ENCODE measurements around the gene SLC41A2. TPM values are rescaled to one million over a fixed set of nuclear protein-coding genes. Genes with fewer than 3 reads are reported as not detected.

SLC41A2 gene
- total RNA-seq, 6 experiments from 2014 or later, result 64.1 to 115 (median 99.2) TPM

- intact Hi-C loops (cut with DNase I), result no loop called here
- no peak for DNase-seq
- TF ChIP-seq CTCF (IDR thresholded peaks at IDR 0.05), result no peak
- no peak for TF ChIP-seq POLR2A (IDR thresholded peaks at IDR 0.05)
- Histone ChIP-seq H3K4me1 (no peaks in the 10 kb centered on the region), H3K9me3 (no peaks in the 10 kb centered on the region), H3K27me3 (no peaks in the 10 kb centered on the region), H3K27ac (no peak overlapping the region), H3K36me3 (no peaks in the 10 kb centered on the region), H3K4me3 (no peak overlapping the region)
- 22% methylated on average over 3 of the region's 3 CpGs for WGBS (ENCODE audit: insufficient coverage, low coverage, low lambda C conversion rate, missing lambda C conversion rate)
- ATAC-seq, result peak in 1 of 4 donors; percentile 62
Measured at GRCh38 chr12:104969343-104969742, 11.3 kb upstream of the SLC41A2 start.

- Histone ChIP-seq H3K9me3 (no peaks in the 10 kb centered on the region), H3K4me1 (no peaks in the 10 kb centered on the region), H3K27ac (no peak overlapping the region), H3K27me3 (no peaks in the 10 kb centered on the region), H3K4me3 (no peak overlapping the region), H3K36me3 (no peaks in the 10 kb centered on the region)
- TF ChIP-seq CTCF (IDR thresholded peaks at IDR 0.05), result no peak
- TF ChIP-seq POLR2A (IDR thresholded peaks at IDR 0.05), result no peak
- intact Hi-C loops (cut with DNase I), result no loop called here
- DNase-seq, result no peak
- WGBS (ENCODE audit: insufficient coverage, low coverage, low lambda C conversion rate, missing lambda C conversion rate), result 90% methylated on average over 4 of the region's 4 CpGs
- no peak for ATAC-seq
Measured at GRCh38 chr12:104966677-104967076, 8.6 kb upstream of the SLC41A2 start.

- no peak for ATAC-seq
- no peaks in the 10 kb centered on the region for H3K9me3 ChIP-seq
- WGBS (ENCODE audit: insufficient coverage, low coverage, low lambda C conversion rate, missing lambda C conversion rate), result 22% methylated on average over 2 of the region's 2 CpGs
- no peaks in the 10 kb centered on the region for H3K27me3 ChIP-seq
- TF ChIP-seq CTCF (IDR thresholded peaks at IDR 0.05) (no peak), POLR2A (IDR thresholded peaks at IDR 0.05) (no peak)
- no peaks in the 10 kb centered on the region for H3K36me3 ChIP-seq
- no peak overlapping the region for H3K27ac ChIP-seq
- intact Hi-C loops (cut with DNase I), result no loop called here
- H3K4me1 ChIP-seq, result peaks cover 0 to 1% (median under 1%) of the 10 kb centered on the region in 4 donors
- DNase-seq, result no peak
- no peak overlapping the region for H3K4me3 ChIP-seq
Measured at GRCh38 chr12:104964856-104965205, 6.7 kb upstream of the SLC41A2 start.

- DNase-seq, result no peak
- no peak for ATAC-seq
- Histone ChIP-seq H3K4me3 (no peak overlapping the region), H3K36me3 (no peaks in the 10 kb centered on the region), H3K27ac (no peak overlapping the region), H3K4me1 (peaks cover 0 to 6% (median 2%) of the 10 kb centered on the region in 4 donors), H3K27me3 (no peaks in the 10 kb centered on the region), H3K9me3 (no peaks in the 10 kb centered on the region)
- WGBS (ENCODE audit: insufficient coverage, low coverage, low lambda C conversion rate, missing lambda C conversion rate), result 58% methylated on average over 7 of the region's 8 CpGs
- no peak for TF ChIP-seq POLR2A (IDR thresholded peaks at IDR 0.05)
- no peak for TF ChIP-seq CTCF (IDR thresholded peaks at IDR 0.05)
- intact Hi-C loops (cut with DNase I), result no loop called here
Measured at GRCh38 chr12:104964167-104964855, 6.2 kb upstream of the SLC41A2 start.
